WTC11 (cell line): ENCODE results near the gene INO80. TPM values are rescaled to one million over a fixed set of nuclear protein-coding genes. Genes with fewer than 3 reads are reported as not detected.

Source experiments
- ATAC-seq: fragments of 200-7000 bp; cut with Tn5 transposase; 2 replicates; pipeline ENCODE4 v1.10.0; 2021; ENCODE audit warnings: mild to moderate bottlenecking, moderate library complexity
- CTCF ChIA-PET: fragments of 300-600 bp; sonication (Branson Sonifier 250); formaldehyde crosslinking; loops from one replicate; lab custom pipeline; 2021; ENCODE audit warnings: antibody characterized with exemption; lab: Charles Lee
- POLR2A ChIA-PET: fragments of 350-600 bp; sonication (Branson Sonifier 250); formaldehyde crosslinking; loops from one replicate; lab custom pipeline; 2021; ENCODE audit warnings: antibody characterized with exemption; lab: Charles Lee
- DNase-seq: peaks from one replicate; pipeline ENCODE4 v3.0.0; 2021; ENCODE audit warnings: low spot score
- H3K27ac Mint-ChIP-seq: 2 replicates; pipeline ENCODE4 v1.8.0; 2021; ENCODE audit warnings: mixed read lengths
- H3K27me3 Mint-ChIP-seq: 2 replicates; pipeline ENCODE4 v1.8.0; 2021; ENCODE audit warnings: low read depth, mild to moderate bottlenecking, moderate library complexity, mixed read lengths
- H3K36me3 Mint-ChIP-seq: 2 replicates; pipeline ENCODE4 v1.8.0; 2021; ENCODE audit warnings: mixed read lengths
- H3K4me1 Mint-ChIP-seq: 2 replicates; pipeline ENCODE4 v1.8.0; 2022; ENCODE audit warnings: mixed read lengths
- H3K4me3 Mint-ChIP-seq: 2 replicates; pipeline ENCODE4 v1.8.0; 2021; ENCODE audit warnings: mild to moderate bottlenecking, moderate library complexity, mixed read lengths
- H3K9me3 Mint-ChIP-seq: 2 replicates; pipeline ENCODE4 v1.8.0; 2021; ENCODE audit warnings: mixed read lengths
- ARID4B ChIP-seq: sonication (generic); formaldehyde crosslinking; IDR thresholded peaks from 2 replicates; pipeline ENCODE4 v1.8.0; 2023; ENCODE audit warnings: missing genetic modification reagents, mild to moderate bottlenecking, borderline replicate concordance
- ATF2 ChIP-seq: sonication (generic); formaldehyde crosslinking; IDR thresholded peaks from 2 replicates; pipeline ENCODE4 v1.8.1; 2022; ENCODE audit warnings: low read depth, missing genetic modification reagents, borderline replicate concordance
- ATF6 ChIP-seq: sonication (generic); formaldehyde crosslinking; IDR thresholded peaks from 2 replicates; pipeline ENCODE4 v1.8.1; 2023; ENCODE audit warnings: mild to moderate bottlenecking, missing genetic modification reagents
- CBFB ChIP-seq: sonication (generic); formaldehyde crosslinking; IDR thresholded peaks from 2 replicates; pipeline ENCODE4 v1.8.1; 2022; ENCODE audit warnings: mild to moderate bottlenecking, low read depth, missing genetic modification reagents
- CREM ChIP-seq: sonication (generic); formaldehyde crosslinking; IDR thresholded peaks from 2 replicates; pipeline ENCODE4 v1.8.1; 2022; ENCODE audit warnings: mild to moderate bottlenecking, missing genetic modification reagents, moderate library complexity
- CTCF ChIP-seq: fragments of 200-600 bp; IDR thresholded peaks from 2 replicates; pipeline ENCODE4 v1.8.0; 2022; ENCODE audit warnings: antibody characterized with exemption
- GRHL2 ChIP-seq: fragments of 250-450 bp; sonication (Bioruptor Pico); IDR thresholded peaks from 2 replicates; pipeline ENCODE4 v1.8.0; 2022; ENCODE audit warnings: mild to moderate bottlenecking, moderate library complexity; ENCODE audit not compliant: insufficient replicate concordance, severe bottlenecking
- HMGXB4 ChIP-seq: sonication (generic); formaldehyde crosslinking; IDR thresholded peaks from 2 replicates; pipeline ENCODE4 v1.8.1; 2023; ENCODE audit warnings: mild to moderate bottlenecking, moderate library complexity, missing genetic modification reagents
- OVOL2 ChIP-seq: fragments of 250-450 bp; sonication (Bioruptor Pico); IDR thresholded peaks from 2 replicates; pipeline ENCODE4 v1.9.0; 2021; ENCODE audit warnings: mild to moderate bottlenecking, borderline replicate concordance
- RELA ChIP-seq: sonication (generic); formaldehyde crosslinking; IDR thresholded peaks from 2 replicates; pipeline ENCODE4 v1.8.1; 2022; ENCODE audit warnings: missing genetic modification reagents, mild to moderate bottlenecking, borderline replicate concordance
- SP1 ChIP-seq: sonication (generic); formaldehyde crosslinking; conservative IDR thresholded peaks from 2 replicates; pipeline ENCODE4 v1.8.1; 2022; ENCODE audit warnings: missing genetic modification reagents
- TEAD1 ChIP-seq: sonication (generic); formaldehyde crosslinking; IDR thresholded peaks from 2 replicates; pipeline ENCODE4 v1.8.0; 2022; ENCODE audit warnings: mild to moderate bottlenecking, missing genetic modification reagents
- TEAD4 ChIP-seq: sonication (generic); formaldehyde crosslinking; IDR thresholded peaks from 2 replicates; pipeline ENCODE4 v1.8.0; 2022; ENCODE audit warnings: mild to moderate bottlenecking, missing genetic modification reagents
- ZBTB43 ChIP-seq: sonication (generic); formaldehyde crosslinking; IDR thresholded peaks from 2 replicates; pipeline ENCODE4 v1.8.1; 2023; ENCODE audit warnings: mild to moderate bottlenecking, missing genetic modification reagents
- ZNF232 ChIP-seq: sonication (generic); formaldehyde crosslinking; IDR thresholded peaks from 2 replicates; pipeline ENCODE4 v1.8.0; 2022; ENCODE audit warnings: mild to moderate bottlenecking, missing genetic modification reagents
- ZNF423 ChIP-seq: fragments of 250-450 bp; sonication (Bioruptor Pico); IDR thresholded peaks from 2 replicates; pipeline ENCODE4 v2.1.2; 2022; ENCODE audit warnings: mild to moderate bottlenecking, moderate library complexity
- ZNF512 ChIP-seq: sonication (generic); formaldehyde crosslinking; IDR thresholded peaks from 2 replicates; pipeline ENCODE4 v1.8.1; 2022; ENCODE audit warnings: missing genetic modification reagents, borderline replicate concordance
- total RNA-seq: library from RNA; stranded (reverse); gene quantifications from 3 replicates; pipeline ENCODE4 v1.2.3, GENCODE V29; 2021

INO80 gene
- total RNA-seq, 1 experiment from 2014 or later, result 20.6 TPM

GRCh38 chr15:40984406-40984805 is 131.7 kb downstream of the INO80 start (continued):
- TF ChIP-seq ARID4B (no peak), ZNF423 (CRISPR knock-in tag) (no peak), TEAD4 (no peak), RELA (no peak), ZNF512 (CRISPR knock-in tag) (no peak), TEAD1 (CRISPR knock-in tag) (no peak)

GRCh38 chr15:40982855-40983254 is 133.2 kb downstream of the INO80 start:
- no peaks in the 10 kb centered on the region for H3K4me1 Mint-ChIP-seq
- DNase-seq (no peak), ATAC-seq (no peak)
- H3K9me3 Mint-ChIP-seq, result no peaks in the 10 kb centered on the region
- TF ChIP-seq CBFB, result no peak
- no peak for TF ChIP-seq ATF2 (CRISPR knock-in tag)
- no peak for TF ChIP-seq ZNF232
- no peak for TF ChIP-seq HMGXB4 (CRISPR knock-in tag)
- no peak for TF ChIP-seq ZBTB43
- TF ChIP-seq SP1, result no peak
- no peak for TF ChIP-seq OVOL2 (CRISPR knock-in tag)
- no peak for TF ChIP-seq CTCF
- no peak for TF ChIP-seq ATF6
- TF ChIP-seq CREM (CRISPR knock-in tag), result no peak
- no peak for TF ChIP-seq GRHL2 (CRISPR knock-in tag)
- TF ChIP-seq, all 79 proteins: peak for 0
- H3K4me3 Mint-ChIP-seq, result no peak overlapping the region
- ChIA-PET POLR2A (no interaction called here), CTCF (interaction anchor here (0.7 to 1.0 kb wide), 2 partner anchors 91 to 148 kb away, joined by 3 to 4 read pairs; no protein-coding TSS in a partner anchor)
- peaks cover 80% of the 10 kb centered on the region for H3K36me3 Mint-ChIP-seq
- no peaks in the 10 kb centered on the region for H3K27me3 Mint-ChIP-seq
- H3K27ac Mint-ChIP-seq, result no peak overlapping the region
